ENCODE results near the gene CRB3. TPM values are rescaled to one million over a fixed set of nuclear protein-coding genes. Genes with fewer than 3 reads are reported as not detected.
A peak's percentile ranks its signal among the peaks of the same experiment; 100 is the strongest.

CRB3 gene
- 4.9 and 5.5 TPM in 2 replicates for total RNA-seq (2014; rRNA removed; shearing (Covaris generic))

- H3K36me3 ChIP-seq (replicated peaks; ENCODE audit: control insufficient read depth, insufficient read depth, low read length) = peaks cover 4% of the 10 kb centered on the region
- DNase-seq = peak; percentile 97
- peaks cover 24% of the 10 kb centered on the region; the same call in 1 of the 2 replicates for H3K27me3 ChIP-seq (ENCODE audit: control insufficient read depth, insufficient read depth, low read length)
- peak within 1 kb of the TSS; percentile 72 for H3K4me3 ChIP-seq (ENCODE audit: insufficient read depth, low read depth, low read length)
Measured at GRCh38 chr19:6464070-6464873, at the start of gene CRB3. Gene CRB3 (plus strand): TSS chr19:6464271. CDS start chr19:6464702, 431 bp downstream.

- Histone ChIP-seq H3K36me3 (replicated peaks; ENCODE audit: control insufficient read depth, insufficient read depth, low read length) (peaks cover 35% of the 10 kb centered on the region), H3K27me3 (ENCODE audit: control insufficient read depth, insufficient read depth, low read length) (no peaks in the 10 kb centered on the region), H3K4me3 (ENCODE audit: insufficient read depth, low read depth, low read length) (no peak overlapping the region)
- peak; percentile 66 for DNase-seq
Measured at GRCh38 chr19:6414793-6415590, 49.1 kb upstream of the CRB3 start.

GRCh38 chr19:6415591-6416190 is 48.4 kb upstream of the CRB3 start:
- H3K4me3 ChIP-seq (ENCODE audit: insufficient read depth, low read depth, low read length) = no peak overlapping the region
- no peaks in the 10 kb centered on the region for H3K27me3 ChIP-seq (ENCODE audit: control insufficient read depth, insufficient read depth, low read length)
- H3K36me3 ChIP-seq (replicated peaks; ENCODE audit: control insufficient read depth, insufficient read depth, low read length) = peaks cover 41% of the 10 kb centered on the region
- peak; percentile 65 for DNase-seq

- Histone ChIP-seq H3K27me3 (ENCODE audit: control insufficient read depth, insufficient read depth, low read length) (no peaks in the 10 kb centered on the region), H3K4me3 (ENCODE audit: insufficient read depth, low read depth, low read length) (no peak overlapping the region), H3K36me3 (replicated peaks; ENCODE audit: control insufficient read depth, insufficient read depth, low read length) (peaks cover 49% of the 10 kb centered on the region)
Measured at GRCh38 chr19:6416658-6417405, 47.2 kb upstream of the CRB3 start.

GRCh38 chr19:6417713-6418561 is 46.1 kb upstream of the CRB3 start:
- no peaks in the 10 kb centered on the region for H3K27me3 ChIP-seq (ENCODE audit: control insufficient read depth, insufficient read depth, low read length)
- peaks cover 56% of the 10 kb centered on the region for H3K36me3 ChIP-seq (replicated peaks; ENCODE audit: control insufficient read depth, insufficient read depth, low read length)
- DNase-seq = peak; percentile 90
- H3K4me3 ChIP-seq (ENCODE audit: insufficient read depth, low read depth, low read length) = no peak overlapping the region

More at GRCh38 chr19:6416658-6417405, 47.2 kb upstream of the CRB3 start:
- DNase-seq = peak; percentile 51

- Histone ChIP-seq H3K4me3 (ENCODE audit: insufficient read depth, low read depth, low read length) (no peak overlapping the region), H3K36me3 (replicated peaks; ENCODE audit: control insufficient read depth, insufficient read depth, low read length) (peaks cover 56% of the 10 kb centered on the region), H3K27me3 (ENCODE audit: control insufficient read depth, insufficient read depth, low read length) (no peaks in the 10 kb centered on the region)
- DNase-seq = no peak
Measured at GRCh38 chr19:6418562-6418932, 45.5 kb upstream of the CRB3 start.

GRCh38 chr19:6421075-6422014 is 42.7 kb upstream of the CRB3 start:
- DNase-seq = no peak
- Histone ChIP-seq H3K36me3 (replicated peaks; ENCODE audit: control insufficient read depth, insufficient read depth, low read length) (peaks cover 47% of the 10 kb centered on the region), H3K4me3 (ENCODE audit: insufficient read depth, low read depth, low read length) (no peak overlapping the region), H3K27me3 (ENCODE audit: control insufficient read depth, insufficient read depth, low read length) (no peaks in the 10 kb centered on the region)

GRCh38 chr19:6423499-6424194 is 40.4 kb upstream of the CRB3 start:
- DNase-seq = peak; percentile 83
- H3K27me3 ChIP-seq (ENCODE audit: control insufficient read depth, insufficient read depth, low read length) = no peaks in the 10 kb centered on the region
- H3K4me3 ChIP-seq (ENCODE audit: insufficient read depth, low read depth, low read length) = peak overlapping the region; percentile 92
- peaks cover 32% of the 10 kb centered on the region for H3K36me3 ChIP-seq (replicated peaks; ENCODE audit: control insufficient read depth, insufficient read depth, low read length)

- DNase-seq = peak; percentile 99
- Histone ChIP-seq H3K36me3 (replicated peaks; ENCODE audit: control insufficient read depth, insufficient read depth, low read length) (peaks cover 26% of the 10 kb centered on the region), H3K27me3 (ENCODE audit: control insufficient read depth, insufficient read depth, low read length) (no peaks in the 10 kb centered on the region; the same call in 1 of the 2 replicates), H3K4me3 (ENCODE audit: insufficient read depth, low read depth, low read length) (peak within 1 kb of the TSS; percentile 92)
Measured at GRCh38 chr19:6424195-6424938, 39.7 kb upstream of the CRB3 start, which contains the start of gene KHSRP. Gene KHSRP (minus strand): TSS chr19:6424811. CDS start chr19:6424701, 110 bp downstream.

GRCh38 chr19:6424939-6425731 is 38.9 kb upstream of the CRB3 start:
- Histone ChIP-seq H3K4me3 (ENCODE audit: insufficient read depth, low read depth, low read length) (no peak overlapping the region; the same call in 1 of the 2 replicates), H3K27me3 (ENCODE audit: control insufficient read depth, insufficient read depth, low read length) (peaks cover 7% of the 10 kb centered on the region; the same call in 1 of the 2 replicates), H3K36me3 (replicated peaks; ENCODE audit: control insufficient read depth, insufficient read depth, low read length) (peaks cover 19% of the 10 kb centered on the region)
- peak; percentile 92 for DNase-seq

Data from H7 (cell line).